Trophoblast cell (in vitro differentiated cells and primary cell): Measurements from ENCODE around the gene WDPCP.

ENCODE experiments used
- DNase-seq, 2 donors: peaks; one replicate each; pipeline ENCODE4 v3.0.0-alpha.2; 2016
- H2AFZ ChIP-seq: 2 replicates; pipeline ENCODE4 v1.6.1; 2013; ENCODE audit warnings: low read length, moderate library complexity, mild to moderate bottlenecking; ENCODE audit not compliant: insufficient read depth, poor library complexity
- H2AK5ac ChIP-seq: 2 replicates; pipeline ENCODE4 v1.6.1; 2013; ENCODE audit warnings: mild to moderate bottlenecking, low read length
- H2BK120ac ChIP-seq: 2 replicates; pipeline ENCODE4 v1.6.1; 2013; ENCODE audit warnings: low read length, mild to moderate bottlenecking, moderate library complexity; ENCODE audit not compliant: insufficient read depth, poor library complexity
- H2BK12ac ChIP-seq: 2 replicates; pipeline ENCODE4 v1.6.1; 2013; ENCODE audit warnings: mild to moderate bottlenecking, low read length, moderate library complexity
- H2BK5ac ChIP-seq: 2 replicates; pipeline ENCODE4 v1.6.1; 2013; ENCODE audit warnings: low read length, low read depth, moderate library complexity, mild to moderate bottlenecking; ENCODE audit not compliant: poor library complexity
- H3K14ac ChIP-seq: 2 replicates; pipeline ENCODE4 v1.6.1; 2013; ENCODE audit warnings: mild to moderate bottlenecking, low read length
- H3K18ac ChIP-seq: 2 replicates; pipeline ENCODE4 v1.6.1; 2013; ENCODE audit warnings: mild to moderate bottlenecking, low read length
- H3K23ac ChIP-seq: 2 replicates; pipeline ENCODE4 v1.6.1; 2013; ENCODE audit warnings: low read length
- H3K27ac ChIP-seq: 2 replicates; pipeline ENCODE4 v1.5.1; 2013; ENCODE audit warnings: low read depth, mild to moderate bottlenecking, inconsistent platforms, low read length, moderate library complexity
- H3K27me3 ChIP-seq: 2 replicates; pipeline ENCODE4 v1.6.1; 2013; ENCODE audit warnings: inconsistent platforms, mild to moderate bottlenecking, low read length, moderate library complexity; ENCODE audit not compliant: insufficient read depth
- H3K36me3 ChIP-seq, 2 experiments: 1 replicate in 1 of 2; 2 replicates in 1 of 2; pipeline ENCODE4 v1.6.1; 2013; ENCODE audit warnings: low read length in 2 of 2, mild to moderate bottlenecking in 2 of 2, moderate library complexity in 1 of 2; ENCODE audit not compliant: insufficient read depth in 2 of 2, control insufficient read depth in 1 of 2
- H3K4ac ChIP-seq: 2 replicates; pipeline ENCODE4 v1.6.1; 2013; ENCODE audit warnings: low read depth, mild to moderate bottlenecking, low read length, moderate library complexity
- H3K4me1 ChIP-seq, 2 experiments: 1 replicate in 1 of 2; 2 replicates in 1 of 2; pipeline ENCODE4 v1.6.1; 2013; ENCODE audit warnings: low read length in 2 of 2, mild to moderate bottlenecking in 2 of 2, moderate library complexity in 1 of 2; ENCODE audit not compliant: insufficient read depth in 2 of 2, control insufficient read depth in 1 of 2
- H3K4me2 ChIP-seq: 2 replicates; pipeline ENCODE4 v1.6.1; 2013; ENCODE audit warnings: inconsistent platforms, mild to moderate bottlenecking, low read length, moderate library complexity
- H3K4me3 ChIP-seq: 2 replicates; pipeline ENCODE4 v1.5.1; 2013; ENCODE audit warnings: mild to moderate bottlenecking, low read depth, low read length, inconsistent platforms
- H3K79me1 ChIP-seq: one replicate; pipeline ENCODE4 v1.6.1; 2013; ENCODE audit warnings: low read length
- H3K79me2 ChIP-seq: 2 replicates; pipeline ENCODE4 v1.6.1; 2013; ENCODE audit warnings: low read length, mild to moderate bottlenecking; ENCODE audit not compliant: control insufficient read depth, insufficient read depth, poor library complexity
- H3K9ac ChIP-seq: 2 replicates; pipeline ENCODE4 v1.6.1; 2013; ENCODE audit warnings: mild to moderate bottlenecking, low read length
- H3K9me3 ChIP-seq: 2 replicates; pipeline ENCODE4 v1.6.1; 2013; ENCODE audit warnings: low read depth, mild to moderate bottlenecking, control low read depth, inconsistent platforms, low read length; ENCODE audit not compliant: insufficient read depth
- H4K12ac ChIP-seq: 2 replicates; pipeline ENCODE4 v1.6.1; 2013; ENCODE audit warnings: low read depth, mild to moderate bottlenecking, low read length, moderate library complexity
- H4K8ac ChIP-seq: 2 replicates; pipeline ENCODE4 v1.6.1; 2013; ENCODE audit warnings: low read depth, mild to moderate bottlenecking, low read length, moderate library complexity
- H4K91ac ChIP-seq: one replicate; pipeline ENCODE4 v1.6.1; 2013; ENCODE audit warnings: low read depth, mild to moderate bottlenecking, low read length, moderate library complexity
- WGBS: extraction: QIAGEN DNeasy Blood & Tissue Kit; methylation state at CpG from one replicate; pipeline ENCODE4 v1.1.7; 2013; ENCODE audit warnings: missing lambda C conversion rate; ENCODE audit not compliant: insufficient read length, insufficient coverage; ENCODE audit errors: extremely low coverage; 5-methylcytosine and 5-hydroxymethylcytosine counted together

WDPCP gene

GRCh38 chr2:63581298-63581961 is 6.8 kb downstream of the WDPCP start:
- Histone ChIP-seq H3K4me1 (no peaks in the 10 kb centered on the region), H3K9me3 (no peaks in the 10 kb centered on the region), H2AFZ (no peak overlapping the region), H3K9ac (no peak overlapping the region), H3K18ac (no peak overlapping the region), H3K4me3 (no peak overlapping the region), H3K14ac (no peak overlapping the region), H4K12ac (no peak overlapping the region), H3K79me1 (no peaks in the 10 kb centered on the region), H3K4ac (no peak overlapping the region), H3K4me2 (no peak overlapping the region), H3K36me3 (no peaks in the 10 kb centered on the region), H2BK12ac (no peak overlapping the region), H4K91ac (no peak overlapping the region), H3K79me2 (no peaks in the 10 kb centered on the region), H3K27me3 (no peaks in the 10 kb centered on the region), H3K27ac (no peak overlapping the region), H4K8ac (no peak overlapping the region), H2BK5ac (no peak overlapping the region), H3K23ac (no peak overlapping the region), H2AK5ac (no peak overlapping the region), H2BK120ac (no peak overlapping the region)
- WGBS = no CpG with 5 or more reads among the region's 5 CpGs
- no peak for DNase-seq

- Histone ChIP-seq H3K4me1 (no peaks in the 10 kb centered on the region), H4K8ac (no peak overlapping the region), H2AFZ (no peak overlapping the region), H4K91ac (no peak overlapping the region), H3K27ac (no peak overlapping the region), H2BK120ac (no peak overlapping the region), H2AK5ac (no peak overlapping the region), H3K4ac (no peak overlapping the region), H3K18ac (no peak overlapping the region), H4K12ac (no peak overlapping the region), H3K4me2 (no peak overlapping the region), H2BK12ac (no peak overlapping the region), H3K79me2 (no peaks in the 10 kb centered on the region), H2BK5ac (no peak overlapping the region), H3K4me3 (no peak overlapping the region), H3K23ac (no peak overlapping the region), H3K9ac (no peak overlapping the region), H3K27me3 (no peaks in the 10 kb centered on the region), H3K36me3 (no peaks in the 10 kb centered on the region), H3K9me3 (no peaks in the 10 kb centered on the region), H3K14ac (no peak overlapping the region), H3K79me1 (no peaks in the 10 kb centered on the region)
- no CpG with 5 or more reads among the region's 4 CpGs for WGBS
- DNase-seq = no peak
Observed at GRCh38 chr2:63580651-63581297, 7.5 kb downstream of the WDPCP start.

GRCh38 chr2:63578767-63579166 is 9.5 kb downstream of the WDPCP start:
- Histone ChIP-seq H4K12ac (no peak overlapping the region), H2AK5ac (no peak overlapping the region), H4K8ac (no peak overlapping the region), H3K9ac (no peak overlapping the region), H3K4me2 (no peak overlapping the region), H4K91ac (no peak overlapping the region), H3K18ac (no peak overlapping the region), H3K4ac (no peak overlapping the region), H3K27me3 (no peaks in the 10 kb centered on the region), H3K23ac (no peak overlapping the region), H3K9me3 (no peaks in the 10 kb centered on the region), H3K14ac (no peak overlapping the region), H2AFZ (no peak overlapping the region), H3K79me1 (no peaks in the 10 kb centered on the region), H3K36me3 (no peaks in the 10 kb centered on the region), H3K79me2 (no peaks in the 10 kb centered on the region), H3K4me3 (no peak overlapping the region), H2BK120ac (no peak overlapping the region), H3K27ac (no peak overlapping the region), H2BK12ac (no peak overlapping the region), H2BK5ac (no peak overlapping the region), H3K4me1 (no peaks in the 10 kb centered on the region)
- DNase-seq = no peak
- no CpG with 5 or more reads among the region's 3 CpGs for WGBS

GRCh38 chr2:63576546-63576945 is 11.7 kb downstream of the WDPCP start:
- H3K18ac ChIP-seq = no peak overlapping the region
- H3K36me3 ChIP-seq = no peaks in the 10 kb centered on the region
- H2AFZ ChIP-seq = no peak overlapping the region
- H3K4ac ChIP-seq = no peak overlapping the region
- no peak overlapping the region for H3K14ac ChIP-seq
- H2BK5ac ChIP-seq = no peak overlapping the region
- no peak overlapping the region for H2AK5ac ChIP-seq
- no peaks in the 10 kb centered on the region for H3K79me2 ChIP-seq
- H4K8ac ChIP-seq = no peak overlapping the region
- H4K91ac ChIP-seq = no peak overlapping the region
- H3K9ac ChIP-seq = no peak overlapping the region
- no peaks in the 10 kb centered on the region for H3K9me3 ChIP-seq
- no peaks in the 10 kb centered on the region for H3K79me1 ChIP-seq
- no peak overlapping the region for H2BK12ac ChIP-seq
- H3K27me3 ChIP-seq = no peaks in the 10 kb centered on the region
- H3K4me1 ChIP-seq = no peaks in the 10 kb centered on the region
- H3K4me2 ChIP-seq = no peak overlapping the region
- H4K12ac ChIP-seq = no peak overlapping the region
- no peak overlapping the region for H3K23ac ChIP-seq
- H3K4me3 ChIP-seq = no peak overlapping the region
- DNase-seq = no peak
- no peak overlapping the region for H3K27ac ChIP-seq
- H2BK120ac ChIP-seq = no peak overlapping the region
